HepG2 (cell line): ENCODE data around the gene MPST. TPM values are rescaled to one million over a fixed set of nuclear protein-coding genes. Genes with fewer than 3 reads are reported as not detected.
A peak's percentile ranks its signal among the peaks of the same experiment; 100 is the strongest.

Experiments used
- ATF3 ChIP-seq: sonication (generic); formaldehyde crosslinking; IDR thresholded peaks from 2 replicates; pipeline ENCODE4 v1.4.0; 2020; ENCODE audit warnings: missing genetic modification reagents
- CBX1 ChIP-seq: IDR thresholded peaks from one replicate; pipeline ENCODE4 v1.6.1; 2016; ENCODE audit warnings: antibody characterized with exemption, low read depth
- FOXO4 ChIP-seq: sonication (generic); formaldehyde crosslinking; conservative IDR thresholded peaks from 2 replicates; pipeline ENCODE4 v1.8.1; 2023; ENCODE audit warnings: missing genetic modification reagents
- NFRKB ChIP-seq: fragments of 450-650 bp; IDR thresholded peaks from 2 replicates; pipeline ENCODE4 v1.6.1; 2017
- PHF20 ChIP-seq: sonication (generic); formaldehyde crosslinking; IDR thresholded peaks from 2 replicates; pipeline ENCODE4 v1.5.0; 2020; ENCODE audit warnings: mild to moderate bottlenecking, missing genetic modification reagents
- POLR2AphosphoS5 ChIP-seq: IDR thresholded peaks from 2 replicates; pipeline ENCODE4 v1.6.1; 2012; ENCODE audit warnings: low read depth, low read length
- PRDM4 ChIP-seq: sonication (generic); formaldehyde crosslinking; IDR thresholded peaks from 2 replicates; pipeline ENCODE4 v1.9.0; 2021; ENCODE audit warnings: missing genetic modification reagents, borderline replicate concordance
- TFAP4 ChIP-seq: sonication (generic); IDR thresholded peaks from 2 replicates; pipeline ENCODE4 v1.6.1; 2016; ENCODE audit warnings: low read depth, borderline replicate concordance
- THAP9 ChIP-seq: sonication (generic); formaldehyde crosslinking; IDR thresholded peaks from 2 replicates; pipeline ENCODE4; 2020; ENCODE audit warnings: missing genetic modification reagents, mild to moderate bottlenecking, borderline replicate concordance
- THYN1 ChIP-seq: sonication (generic); formaldehyde crosslinking; IDR thresholded peaks from 2 replicates; pipeline ENCODE4 v1.8.1; 2023; ENCODE audit warnings: low read depth, mild to moderate bottlenecking, moderate library complexity, missing genetic modification reagents, borderline replicate concordance
- ZFY ChIP-seq: sonication (generic); formaldehyde crosslinking; IDR thresholded peaks from 2 replicates; pipeline ENCODE4 v1.4.0; 2020; ENCODE audit warnings: missing genetic modification reagents
- ZKSCAN5 ChIP-seq: sonication (generic); formaldehyde crosslinking; IDR thresholded peaks from 2 replicates; pipeline ENCODE4 v1.5.1; 2020; ENCODE audit warnings: mild to moderate bottlenecking, missing genetic modification reagents
- ZNF354B ChIP-seq: sonication (generic); formaldehyde crosslinking; IDR thresholded peaks from 2 replicates; pipeline ENCODE4 v1.8.0; 2022; ENCODE audit warnings: mild to moderate bottlenecking, missing genetic modification reagents
- ZNF512 ChIP-seq: sonication (generic); formaldehyde crosslinking; IDR thresholded peaks from 2 replicates; pipeline ENCODE4 v1.4.0; 2020; ENCODE audit warnings: mild to moderate bottlenecking, missing genetic modification reagents
- ZXDC ChIP-seq: sonication (generic); formaldehyde crosslinking; IDR thresholded peaks from 2 replicates; pipeline ENCODE4 v1.5.0; 2020; ENCODE audit warnings: mild to moderate bottlenecking, missing genetic modification reagents
- polyA plus RNA-seq, 8 experiments: library from polyadenylated mRNA; depleted of rRNA in 3 of 8; stranded (reverse) in 7 of 8; unstranded in 1 of 8; fragments of >200 nt; fragmentation: Illumina TruSeq in 4 of 8; extraction: Trizol in 4 of 8; gene quantifications; 2 replicates each; pipeline versions ENCODE4 v1.2.1 to v1.2.3, GENCODE V29; 2011 to 2016; ENCODE audit warnings: low read depth in 4 of 8, missing spikeins in 1 of 8, mixed read lengths in 1 of 8; ENCODE audit not compliant: insufficient read depth in 1 of 8
- total RNA-seq, 5 experiments: library from RNA; depleted of rRNA; stranded (reverse); fragments of >200 nt; fragmentation: Illumina TruSeq; extraction: Trizol; gene quantifications; 2 replicates each; pipeline ENCODE4 v1.2.3, GENCODE V29; 2016; ENCODE audit warnings: low read depth in 1 of 5

Gene MPST
- total and polyA plus RNA-seq, 2 of the 13 experiments (the other 11 are each of a cell fraction or from before 2014, with no cell fraction given), result 133 to 141 TPM

GRCh38 chr22:37032535-37033460 is 13.3 kb downstream of the MPST start (continued):
- 0 out of 2 replicates have a peak, but pooled peaks have one; percentile 90 for TF ChIP-seq FOXO4
- TF ChIP-seq THYN1 (CRISPR knock-in tag), result no peak; the same call in 1 of the 2 replicates
- no peak for TF ChIP-seq PRDM4
- no peak for TF ChIP-seq ZKSCAN5 (CRISPR knock-in tag)
- no peak for TF ChIP-seq ZNF512 (CRISPR knock-in tag)
- peak; percentile 48; the same call in 1 of the 2 replicates for TF ChIP-seq THAP9 (CRISPR knock-in tag)
- TF ChIP-seq CBX1, result peak; percentile 98
- TF ChIP-seq POLR2AphosphoS5, result peak; percentile 92
- TF ChIP-seq ATF3, result peak; percentile 98
- no peak for TF ChIP-seq ZXDC (CRISPR knock-in tag)
- peak; percentile 40; the same call in 1 of the 2 replicates for TF ChIP-seq PHF20 (CRISPR knock-in tag)
- 0 out of 2 replicates have a peak, but pooled peaks have one; percentile 62 for TF ChIP-seq ZNF354B
- peak; percentile 59; the same call in 1 of the 2 replicates for TF ChIP-seq ZFY (CRISPR knock-in tag)
- TF ChIP-seq TFAP4, result peak; percentile 97
- TF ChIP-seq NFRKB, result no peak
